HG03558 (cell line): ENCODE data around the gene EXOC3.

Experiments
- ATAC-seq: cut with Tn5 transposase; IDR thresholded peaks from one replicate; pipeline ENCODE4 v1.9.1; 2021; ENCODE audit warnings: moderate number of reproducible peaks; ENCODE audit not compliant: unreplicated experiment; ENCODE audit errors: extremely low read depth

EXOC3 gene

DNA sequence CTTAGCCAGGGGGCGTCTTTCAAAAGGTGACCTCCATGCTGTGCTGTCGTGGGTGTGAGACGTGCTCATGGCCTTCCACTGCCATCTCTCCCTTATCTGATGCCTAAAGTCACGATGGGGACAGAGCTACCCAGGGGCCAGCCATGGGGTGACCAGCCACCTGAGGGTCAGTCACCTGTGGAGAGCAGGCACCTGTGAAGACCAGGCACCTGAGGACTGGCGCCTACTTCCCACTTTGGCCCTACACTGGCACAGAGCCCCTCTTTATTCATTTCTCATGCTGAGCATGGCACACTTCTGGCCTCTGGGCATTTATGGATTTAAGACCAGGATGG lies 6.4 kb upstream of the EXOC3 start:
- ATAC-seq: no peak

DNA sequence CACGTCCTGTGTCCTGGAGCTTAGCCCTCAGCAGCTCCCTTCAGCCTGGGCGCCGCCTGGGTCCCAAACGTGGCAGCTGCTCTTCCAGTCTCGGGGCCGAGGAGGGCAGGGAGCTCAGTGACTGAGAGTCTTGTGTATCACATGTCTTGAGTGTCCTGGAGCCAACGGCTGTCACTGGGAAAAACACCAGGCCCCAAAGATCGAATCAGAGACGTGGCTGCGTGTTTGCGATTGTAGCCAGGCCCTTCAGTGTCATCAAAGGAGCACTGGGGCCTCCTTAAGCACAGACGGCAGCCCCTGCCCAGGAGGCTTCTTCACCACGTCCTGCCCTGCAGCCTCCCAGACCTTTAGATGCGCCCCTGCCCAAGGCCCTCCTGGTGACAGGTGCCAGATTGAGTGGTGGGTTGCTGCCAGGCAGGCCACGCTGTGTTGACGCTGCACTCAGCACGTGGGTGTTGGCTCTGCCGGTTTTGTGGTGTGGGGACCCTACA lies 5.7 kb upstream of the EXOC3 start:
- ATAC-seq: no peak

DNA sequence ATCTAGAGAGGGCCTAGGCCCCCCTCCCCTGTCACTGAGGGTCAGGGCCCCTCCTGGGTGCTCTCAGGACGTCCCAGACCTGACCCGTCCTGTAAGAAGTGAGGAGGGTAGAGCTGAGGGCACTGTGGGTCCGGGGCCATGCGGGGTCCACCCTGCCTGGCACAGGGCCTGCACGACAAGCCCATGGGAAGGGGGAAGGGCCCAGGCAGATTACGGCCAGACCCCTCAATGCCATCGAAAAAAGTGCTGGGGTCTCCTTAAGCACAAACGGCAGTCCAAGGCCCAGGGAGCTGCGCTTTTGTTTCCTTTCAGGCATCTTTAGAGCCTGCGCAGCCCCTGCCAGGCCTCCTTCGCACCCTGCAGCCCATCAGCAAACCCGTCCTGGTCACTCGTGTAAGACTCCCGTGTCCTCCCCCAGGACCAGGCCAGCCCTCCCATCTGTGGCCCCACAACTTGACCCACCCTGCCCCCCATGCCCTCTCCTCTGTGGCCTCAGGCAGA lies 4.4 kb upstream of the EXOC3 start:
- ATAC-seq: no peak

DNA sequence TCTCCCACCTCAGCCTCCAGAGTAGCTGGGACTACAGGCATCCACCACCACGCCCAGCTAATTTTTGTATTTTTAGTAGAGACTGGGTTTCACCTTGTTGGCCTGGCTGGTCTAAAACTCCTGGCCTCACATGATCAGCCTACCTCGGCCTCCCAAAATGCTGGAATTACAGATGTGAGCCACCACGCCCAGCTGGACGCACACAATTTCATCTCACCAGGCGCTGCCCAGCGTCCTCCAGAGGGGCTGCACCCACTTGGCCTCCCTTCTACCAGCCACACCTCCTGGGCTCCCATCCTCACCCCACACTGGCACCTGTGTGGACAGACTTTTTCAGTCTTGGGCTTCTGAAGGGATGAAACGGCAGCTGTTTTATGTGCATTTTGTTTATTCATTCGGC lies 3.8 kb upstream of the EXOC3 start:
- ATAC-seq: no peak

DNA sequence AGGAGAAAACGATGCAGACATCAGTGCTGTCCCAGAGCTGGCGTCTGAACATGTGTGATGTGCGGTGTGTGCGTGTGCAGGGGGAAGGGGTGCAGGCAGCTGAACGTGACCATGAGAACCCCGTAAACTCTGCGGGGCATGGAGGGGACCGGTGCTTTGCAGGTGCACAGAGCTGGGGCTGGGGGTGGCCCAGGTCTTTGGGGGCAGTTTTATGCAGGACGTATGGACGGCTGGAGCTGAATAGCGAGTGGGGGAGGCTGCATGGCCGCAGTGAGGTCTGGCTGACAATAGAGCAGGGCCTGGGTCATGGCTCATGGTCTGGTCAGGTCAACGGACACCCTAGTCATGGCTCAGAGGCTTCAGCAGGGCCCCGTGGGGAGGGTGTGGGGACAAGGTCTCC lies 3.3 kb upstream of the EXOC3 start:
- no peak for ATAC-seq

DNA sequence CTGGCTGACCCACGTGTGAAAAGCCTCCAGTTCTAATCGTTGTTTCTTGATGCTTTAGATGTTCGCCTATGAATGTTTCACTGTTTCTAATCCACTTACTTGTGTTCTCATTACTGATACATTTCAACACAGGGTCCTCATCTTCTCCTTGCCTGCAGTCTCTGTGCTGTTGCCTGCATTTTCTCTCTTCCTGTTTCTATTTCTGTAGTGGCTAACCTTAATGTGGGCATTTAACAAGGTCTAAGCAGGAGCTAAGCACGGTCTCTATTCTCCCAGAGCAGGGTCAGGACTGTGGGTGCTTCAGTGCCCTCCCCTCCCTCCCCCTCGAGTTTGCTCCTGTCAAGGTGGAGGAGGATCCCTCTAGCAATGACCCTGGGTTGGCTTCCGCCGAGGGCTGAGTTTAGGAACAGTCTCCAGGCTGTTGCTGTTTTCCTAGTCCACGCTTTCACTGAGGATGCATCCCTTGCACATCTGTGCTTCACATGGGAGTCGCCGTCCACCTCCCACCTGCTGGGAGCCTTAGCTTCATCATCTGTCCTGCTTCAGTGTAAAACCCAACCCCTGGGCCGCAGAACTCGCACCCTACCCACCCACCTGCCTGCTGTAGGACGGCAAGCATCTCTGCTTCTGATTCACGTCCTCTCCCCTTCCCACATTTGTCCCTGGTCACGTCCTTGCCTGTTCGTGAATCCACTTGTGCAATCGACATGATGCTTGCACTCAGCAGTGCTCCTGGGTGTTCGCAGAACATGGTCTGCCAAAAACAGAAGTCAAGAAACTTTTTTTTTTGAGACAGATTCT lies 2.4 kb upstream of the EXOC3 start:
- ATAC-seq: no peak

DNA sequence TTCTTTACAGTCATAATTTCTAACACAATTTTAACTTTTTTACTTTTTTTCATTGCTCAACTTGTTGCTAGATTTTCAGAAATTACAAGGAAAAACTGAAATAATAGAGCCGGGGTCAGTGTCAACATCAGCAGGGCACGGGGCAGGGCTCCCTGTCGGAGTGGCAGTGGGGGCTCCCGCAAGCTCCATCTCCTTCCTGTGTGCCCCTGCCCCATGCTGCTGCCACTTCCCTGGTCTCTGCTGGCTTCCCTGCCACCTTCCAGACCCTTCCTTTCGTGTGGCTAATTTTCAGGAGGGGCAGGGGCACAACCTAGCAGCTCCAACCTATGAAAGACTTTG lies 1.0 kb upstream of the EXOC3 start:
- no peak for ATAC-seq

DNA sequence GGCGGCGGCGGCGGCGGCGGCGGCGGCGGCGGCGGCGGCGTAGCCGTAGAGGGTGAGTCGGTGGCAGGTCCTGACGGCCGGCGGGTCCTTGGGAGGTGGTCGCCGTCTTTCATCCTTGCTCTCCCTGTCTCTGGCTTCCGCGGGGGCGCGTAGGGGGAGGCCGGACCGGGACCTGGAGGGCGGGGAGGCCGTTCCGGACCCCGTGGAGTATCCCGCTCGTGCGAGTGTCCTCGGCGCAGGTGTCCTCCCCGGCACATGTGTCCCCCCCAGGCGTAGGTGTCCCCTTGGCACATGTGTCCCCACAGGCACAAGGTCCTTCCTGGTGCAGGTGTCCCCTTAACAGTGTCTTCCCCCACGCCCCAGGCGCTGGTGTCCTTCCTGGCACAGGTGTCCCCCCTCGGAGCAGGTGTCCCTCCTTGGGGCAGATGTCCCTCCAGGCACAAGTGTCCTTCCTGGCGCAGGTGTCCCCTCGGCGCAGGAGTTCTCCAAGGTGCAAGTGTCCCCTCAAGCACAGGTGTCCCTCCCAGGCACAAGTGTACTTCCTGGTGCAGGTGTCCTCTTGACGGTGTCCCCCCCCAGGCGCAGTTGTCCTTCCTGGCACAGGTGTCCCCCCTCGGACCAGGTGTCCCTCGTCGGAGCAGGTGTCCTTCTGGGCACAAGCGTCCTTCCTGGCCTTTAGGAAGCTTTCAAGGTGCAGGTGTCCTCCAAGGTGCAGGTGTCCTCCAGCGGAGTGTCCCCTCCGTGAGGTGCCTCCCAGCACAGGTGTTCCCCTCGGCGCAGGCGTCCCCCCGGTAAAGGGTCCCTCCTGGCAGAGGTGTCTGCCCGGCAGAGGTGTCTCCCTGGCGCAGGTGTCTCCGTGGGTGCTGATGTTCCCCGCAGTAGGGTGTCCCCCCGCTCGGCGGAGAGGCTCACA lies 519 bp downstream of the EXOC3 start:
- ATAC-seq: no peak

DNA sequence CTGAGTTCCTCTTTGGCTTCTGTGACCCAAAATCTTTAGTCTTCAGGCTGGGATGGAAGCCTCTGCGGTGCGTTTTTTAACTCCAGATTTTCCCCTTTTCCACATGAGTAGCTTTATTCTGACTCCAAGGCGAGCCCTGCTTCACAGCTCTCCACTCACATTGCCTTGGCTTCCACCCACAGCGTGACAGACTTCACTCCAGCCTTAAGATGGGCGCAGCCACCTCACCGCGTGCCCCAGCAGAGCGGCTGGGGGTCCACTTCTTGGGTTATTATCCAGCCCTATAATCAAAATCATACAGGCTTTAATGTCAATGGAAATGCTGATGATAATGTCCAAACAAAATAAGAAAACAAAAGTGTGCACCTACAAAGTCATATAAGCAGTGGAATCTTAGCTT lies 1.2 kb downstream of the EXOC3 start:
- no peak for ATAC-seq

DNA sequence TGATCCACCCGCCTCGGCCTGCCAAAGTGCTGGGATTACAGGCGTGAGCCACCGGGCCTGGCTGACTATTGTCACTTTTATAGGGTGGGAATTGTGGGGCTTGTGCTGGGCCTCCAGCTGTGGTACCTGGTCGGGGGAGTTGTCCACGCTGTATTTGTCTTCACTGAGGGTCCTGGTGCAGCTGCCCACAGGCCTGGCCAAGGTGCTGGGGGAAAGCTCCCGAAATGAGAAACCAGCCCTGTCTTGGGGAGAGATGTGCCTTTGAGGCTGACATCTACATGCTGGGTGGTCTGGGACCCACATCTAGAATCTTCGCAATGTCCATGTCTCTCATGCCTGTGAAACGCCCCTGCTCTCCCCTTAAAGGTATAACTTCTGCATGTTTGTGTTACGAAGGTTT lies 2.6 kb downstream of the EXOC3 start:
- ATAC-seq: no peak

DNA sequence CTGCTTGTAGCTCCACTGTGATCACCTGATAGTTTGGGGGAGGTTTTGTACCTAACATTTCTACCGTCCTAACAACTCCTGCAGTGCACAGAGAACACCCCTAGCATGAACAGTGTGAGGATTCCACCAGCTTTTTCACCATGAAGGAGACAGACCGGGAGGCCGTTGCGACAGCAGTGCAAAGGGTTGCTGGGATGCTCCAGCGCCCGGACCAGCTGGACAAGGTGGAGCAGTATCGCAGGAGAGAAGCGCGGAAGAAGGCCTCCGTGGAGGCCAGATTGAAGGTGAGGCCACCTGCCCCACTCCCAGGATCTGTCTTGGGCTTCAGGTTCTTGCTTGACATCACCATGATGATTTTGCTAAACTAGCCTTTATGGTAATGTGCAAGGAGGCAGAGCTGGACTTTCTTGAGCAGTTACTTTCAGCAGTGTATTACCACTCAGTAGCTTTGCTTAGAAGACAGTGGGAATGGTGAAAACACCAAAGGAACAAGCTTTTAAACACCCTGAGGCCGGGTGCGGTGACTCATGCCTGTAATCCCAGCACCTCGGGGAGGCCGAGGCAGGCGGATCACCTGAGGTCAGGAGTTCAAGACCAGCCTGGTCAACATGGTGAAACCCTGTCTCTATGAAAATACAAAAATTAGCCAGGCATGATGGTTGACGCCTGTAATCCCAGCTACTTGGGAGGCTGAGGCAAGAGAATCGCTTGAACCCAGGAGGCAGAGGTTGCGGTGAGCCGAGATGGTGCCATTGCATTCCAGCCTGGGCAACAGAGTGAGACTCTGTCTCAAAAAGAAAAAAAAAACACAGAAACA lies 3.3 kb downstream of the EXOC3 start:
- no peak for ATAC-seq

DNA sequence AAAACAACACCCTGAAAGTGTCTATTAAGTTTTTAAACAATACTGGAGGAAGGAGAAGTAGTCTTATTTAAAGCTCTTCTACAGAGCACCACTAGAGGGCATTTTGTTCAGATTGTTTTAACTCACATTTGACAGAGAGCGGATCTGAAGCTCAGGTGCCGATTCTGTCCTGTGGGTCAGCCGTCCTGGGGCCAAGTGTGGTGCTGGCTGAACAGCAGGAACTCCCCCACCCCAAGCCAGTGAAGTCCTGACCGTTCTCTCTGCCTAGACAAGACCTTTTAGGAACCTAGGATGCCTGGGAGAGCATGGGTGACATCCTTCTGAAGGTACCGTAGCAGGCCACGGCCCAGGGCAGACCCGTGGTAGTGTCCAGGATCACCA lies 3.9 kb downstream of the EXOC3 start:
- ATAC-seq: no peak

DNA sequence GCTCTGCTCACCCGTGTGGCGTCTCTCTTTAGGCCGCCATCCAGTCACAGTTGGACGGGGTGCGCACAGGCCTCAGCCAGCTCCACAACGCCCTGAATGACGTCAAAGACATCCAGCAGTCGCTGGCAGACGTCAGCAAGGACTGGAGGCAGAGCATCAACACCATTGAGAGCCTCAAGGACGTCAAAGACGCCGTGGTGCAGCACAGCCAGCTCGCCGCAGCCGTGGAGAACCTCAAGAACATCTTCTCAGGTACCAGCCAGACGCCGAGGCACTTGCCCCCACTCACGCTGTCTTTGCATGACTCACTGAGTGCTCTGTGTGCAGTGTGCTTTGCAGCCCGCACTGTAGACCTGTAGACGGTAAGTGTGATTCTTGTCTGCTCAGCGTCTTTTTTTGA lies 4.5 kb downstream of the EXOC3 start:
- no peak for ATAC-seq

DNA sequence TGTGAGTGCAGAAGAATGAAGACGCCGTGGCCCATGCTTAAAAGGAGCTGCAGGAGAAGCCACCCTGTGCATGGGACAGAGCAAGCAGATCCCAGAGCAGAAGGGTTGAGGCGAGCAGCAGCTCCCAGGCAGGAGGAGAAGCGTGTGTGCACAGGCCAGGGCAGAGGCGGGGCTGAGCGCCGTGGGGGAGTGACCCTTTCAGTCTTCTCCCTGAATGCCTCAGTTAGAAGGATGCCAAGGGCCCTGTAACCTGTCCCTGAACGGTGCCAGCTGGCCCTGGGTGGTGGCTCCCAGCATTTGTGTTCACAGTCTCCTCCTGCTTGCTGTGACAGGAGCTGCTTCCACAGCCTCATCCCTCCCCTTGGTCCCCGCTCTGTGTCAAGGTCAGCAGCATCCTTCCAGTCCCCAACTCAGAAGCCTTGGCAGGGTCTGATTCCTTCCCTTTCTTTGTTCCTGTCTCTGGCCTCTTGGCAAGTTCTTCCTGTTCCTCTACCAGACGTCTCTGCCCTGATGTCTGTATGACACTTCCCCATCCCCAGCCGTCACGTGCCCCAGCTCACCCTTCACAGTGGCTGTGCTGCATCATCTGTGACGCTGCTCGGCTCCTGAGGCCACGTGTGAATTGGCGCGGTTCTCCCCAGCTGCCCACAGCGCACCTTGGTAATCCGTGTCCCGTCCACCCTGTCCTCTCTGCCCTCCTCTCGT lies 5.2 kb downstream of the EXOC3 start:
- ATAC-seq: no peak

DNA sequence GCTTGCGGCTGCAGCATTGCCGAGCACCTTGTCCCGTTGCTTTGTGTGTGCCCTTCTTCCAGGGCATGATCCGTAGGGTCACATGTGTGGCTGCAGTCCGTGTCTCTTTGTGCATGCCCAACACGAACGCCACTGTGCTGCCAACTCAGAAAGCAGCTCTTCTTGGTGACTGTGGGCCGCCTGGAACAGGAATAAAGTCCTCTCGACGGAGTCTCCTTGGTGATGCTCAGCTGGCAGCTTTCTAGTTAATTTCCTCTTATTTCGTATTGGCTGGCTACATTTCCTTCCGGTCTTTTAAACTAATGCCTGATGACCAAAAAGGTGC lies 5.8 kb downstream of the EXOC3 start:
- ATAC-seq: no peak

DNA sequence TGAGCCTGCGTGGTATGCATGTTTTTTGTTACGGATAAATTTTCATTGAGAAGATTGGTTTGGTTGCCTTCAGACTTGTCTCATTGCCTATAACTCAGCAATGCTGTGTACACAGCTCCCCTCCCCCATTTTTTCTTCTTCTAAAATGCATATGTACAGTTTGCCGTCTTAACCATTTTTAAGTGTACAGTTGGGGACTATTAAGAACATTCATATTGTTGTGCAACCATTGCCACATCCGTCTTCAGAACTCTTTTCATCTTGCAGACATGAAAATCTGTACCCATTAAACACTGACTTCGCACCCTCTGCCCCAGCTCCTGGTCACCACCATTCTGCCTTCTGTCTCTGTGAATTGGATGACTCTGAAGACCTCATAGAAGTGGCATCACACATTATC lies 6.2 kb downstream of the EXOC3 start:
- no peak for ATAC-seq

DNA sequence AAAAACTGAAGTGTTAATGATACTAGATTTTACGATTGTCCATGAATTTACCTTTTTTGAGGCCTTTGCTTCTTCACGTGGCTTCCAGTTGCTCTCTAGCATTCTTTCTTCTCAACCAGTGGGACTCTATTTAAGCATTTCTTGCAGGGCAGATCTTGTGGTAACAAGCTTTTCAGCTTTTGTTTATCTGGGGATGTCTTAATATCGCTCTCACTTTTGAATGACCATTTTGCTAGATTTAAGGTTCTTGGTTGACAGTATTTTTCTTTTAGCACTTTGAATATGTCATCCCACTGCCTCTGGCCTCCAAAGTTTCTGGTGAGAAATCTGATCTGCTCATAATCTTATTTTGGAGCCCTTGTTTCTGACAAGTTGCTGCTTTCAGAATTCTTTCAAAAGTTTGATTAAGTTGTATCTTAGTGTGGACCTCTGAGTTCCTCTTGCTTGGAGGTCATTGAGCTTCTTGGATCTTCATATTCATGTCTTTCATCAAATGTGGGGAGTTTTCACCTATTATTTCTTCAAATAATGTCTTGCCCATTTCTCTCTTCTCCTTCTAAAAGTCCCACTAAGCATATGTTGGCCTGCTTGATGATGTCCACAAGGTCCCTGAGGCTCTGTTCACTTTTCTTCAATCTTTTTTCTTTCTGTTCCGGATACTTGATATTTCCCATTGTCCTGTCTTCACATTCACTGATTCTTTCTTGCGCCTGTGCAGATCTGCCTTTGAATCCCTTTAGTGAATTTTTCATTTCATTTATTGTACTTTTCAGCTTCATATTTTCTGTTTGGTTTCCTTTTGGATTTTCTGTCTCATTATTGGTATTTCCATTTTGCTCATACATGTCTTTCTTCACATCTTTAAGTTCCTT lies 8.8 kb downstream of the EXOC3 start:
- ATAC-seq: no peak

DNA sequence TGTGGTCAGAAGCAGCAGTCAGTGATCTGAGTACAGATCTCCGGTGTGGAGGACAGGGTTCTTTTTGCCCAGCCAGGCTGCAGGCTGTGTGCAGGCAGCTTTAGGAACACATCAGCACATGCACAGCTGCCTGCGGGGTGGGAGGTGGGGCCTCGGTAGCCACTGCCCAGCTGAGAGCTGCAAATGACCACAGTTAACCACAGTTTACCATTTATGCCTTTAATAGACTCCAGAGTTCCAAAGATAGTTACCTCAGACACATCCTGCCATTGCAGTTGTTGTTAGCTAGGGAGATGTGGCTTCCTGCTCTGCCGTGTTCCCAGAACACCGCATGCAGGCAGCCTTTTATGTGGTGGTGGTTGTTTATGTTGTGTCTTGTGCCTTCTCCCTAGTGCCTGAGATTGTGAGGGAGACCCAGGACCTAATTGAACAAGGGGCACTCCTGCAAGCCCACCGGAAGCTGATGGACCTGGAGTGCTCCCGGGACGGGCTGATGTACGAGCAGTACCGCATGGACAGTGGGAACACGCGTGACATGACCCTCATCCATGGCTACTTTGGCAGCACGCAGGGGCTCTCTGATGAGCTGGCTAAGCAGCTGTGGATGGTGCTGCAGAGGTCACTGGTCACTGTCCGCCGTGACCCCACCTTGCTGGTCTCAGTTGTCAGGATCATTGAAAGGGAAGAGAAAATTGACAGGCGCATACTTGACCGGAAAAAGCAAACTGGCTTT lies 10.2 kb downstream of the EXOC3 start:
- ATAC-seq: no peak
